BJ (cell line): ENCODE measurements around the gene SH2D3A. TPM values are rescaled to one million over a fixed set of nuclear protein-coding genes. Genes with fewer than 3 reads are reported as not detected.

Experiments used
- CTCF ChIA-PET: fragments of 350-600 bp; formaldehyde crosslinking; extraction: SDS; loops from one replicate; lab custom pipeline; 2021; ENCODE audit warnings: antibody characterized with exemption, inconsistent platforms; lab: Yijun Ruan, JAX
- POLR2A ChIA-PET: fragments of 300-600 bp; sonication (Branson Sonifier 250); formaldehyde crosslinking; extraction: SDS; loops from one replicate; lab custom pipeline; 2021; ENCODE audit warnings: antibody characterized with exemption; lab: Charles Lee
- DNase-seq: peaks from one replicate; pipeline ENCODE4 v3.0.0-alpha.2; 2011; ENCODE audit warnings: low read depth
- H3K27me3 ChIP-seq: 2 replicates; pipeline ENCODE4 v1.6.0; 2011; ENCODE audit warnings: low read length; ENCODE audit not compliant: control insufficient read depth, insufficient read depth
- H3K36me3 ChIP-seq: 2 replicates; pipeline ENCODE4 v1.5.1; 2011; ENCODE audit warnings: low read length; ENCODE audit not compliant: control insufficient read depth, insufficient read depth
- H3K4me3 ChIP-seq: 2 replicates; pipeline ENCODE4 v1.5.1; 2011; ENCODE audit warnings: low read depth, mild to moderate bottlenecking, control low read depth, low read length
- polyA plus RNA-seq: library from polyadenylated mRNA; depleted of rRNA; stranded (reverse); fragments of >200 nt; gene quantifications from 2 replicates; pipeline ENCODE4 v1.2.3, GENCODE V29; 2011
- TF ChIP-seq, protein P1 (sequence below): IDR thresholded peaks from 2 replicates; pipeline ENCODE4 v1.5.1; 2011; ENCODE audit warnings: low read depth, mild to moderate bottlenecking, control low read depth, inconsistent platforms, low read length, moderate library complexity; ENCODE audit not compliant: insufficient read depth

Gene SH2D3A
- polyA plus RNA-seq, 1 experiment: 0.07 TPM

DNA sequence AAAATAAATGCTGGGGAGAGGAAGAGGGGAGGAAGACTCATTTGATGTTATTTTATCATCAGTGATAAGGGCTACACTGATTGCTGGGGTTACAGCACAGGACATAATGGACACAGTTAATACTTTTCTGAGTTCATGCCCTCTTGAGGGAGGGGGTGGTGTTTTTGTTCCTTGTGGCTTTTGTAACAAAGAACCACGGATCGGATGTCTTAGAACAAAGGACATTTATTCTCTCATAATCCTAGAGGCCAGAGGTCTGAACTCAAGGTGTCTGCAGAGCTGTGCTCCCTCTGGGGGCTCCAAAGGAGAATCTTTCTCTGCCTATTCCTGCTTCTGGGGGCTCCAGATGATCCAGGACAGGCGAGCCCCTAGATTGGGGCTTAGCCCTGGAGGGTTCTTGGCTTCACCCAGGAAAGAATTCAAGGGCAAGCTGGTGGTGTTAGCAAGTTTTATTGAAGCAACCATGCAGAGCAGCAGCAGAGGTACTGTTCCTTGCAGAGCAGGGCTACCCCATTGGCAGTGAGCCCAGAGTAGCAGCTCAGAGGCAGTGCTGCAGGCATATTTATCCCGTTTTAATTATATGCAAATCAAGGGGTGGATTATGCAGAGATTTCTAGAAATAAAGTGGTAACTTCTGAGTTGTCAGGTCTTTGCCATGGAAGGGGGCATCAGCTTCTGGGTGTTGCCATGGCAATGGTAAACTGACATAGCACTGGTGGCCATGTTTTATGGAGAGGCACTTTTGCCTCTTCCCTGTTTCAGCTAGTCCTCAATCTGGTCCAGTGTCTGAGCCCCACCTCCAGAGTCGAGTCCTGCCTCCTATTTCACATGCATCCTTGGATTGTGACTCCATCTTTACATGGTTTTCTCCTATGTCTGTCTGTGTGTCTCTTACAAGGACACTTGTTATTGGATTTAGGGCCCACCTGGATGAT lies 23.2 kb upstream of the SH2D3A start:
- DNase-seq: no peak
- Histone ChIP-seq H3K27me3 (no peaks in the 10 kb centered on the region), H3K4me3 (no peak overlapping the region), H3K36me3 (no peaks in the 10 kb centered on the region)
- ChIA-PET POLR2A (no interaction called here), CTCF (no interaction called here)
- TF ChIP-seq, protein P1, sequence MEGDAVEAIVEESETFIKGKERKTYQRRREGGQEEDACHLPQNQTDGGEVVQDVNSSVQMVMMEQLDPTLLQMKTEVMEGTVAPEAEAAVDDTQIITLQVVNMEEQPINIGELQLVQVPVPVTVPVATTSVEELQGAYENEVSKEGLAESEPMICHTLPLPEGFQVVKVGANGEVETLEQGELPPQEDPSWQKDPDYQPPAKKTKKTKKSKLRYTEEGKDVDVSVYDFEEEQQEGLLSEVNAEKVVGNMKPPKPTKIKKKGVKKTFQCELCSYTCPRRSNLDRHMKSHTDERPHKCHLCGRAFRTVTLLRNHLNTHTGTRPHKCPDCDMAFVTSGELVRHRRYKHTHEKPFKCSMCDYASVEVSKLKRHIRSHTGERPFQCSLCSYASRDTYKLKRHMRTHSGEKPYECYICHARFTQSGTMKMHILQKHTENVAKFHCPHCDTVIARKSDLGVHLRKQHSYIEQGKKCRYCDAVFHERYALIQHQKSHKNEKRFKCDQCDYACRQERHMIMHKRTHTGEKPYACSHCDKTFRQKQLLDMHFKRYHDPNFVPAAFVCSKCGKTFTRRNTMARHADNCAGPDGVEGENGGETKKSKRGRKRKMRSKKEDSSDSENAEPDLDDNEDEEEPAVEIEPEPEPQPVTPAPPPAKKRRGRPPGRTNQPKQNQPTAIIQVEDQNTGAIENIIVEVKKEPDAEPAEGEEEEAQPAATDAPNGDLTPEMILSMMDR: no peak

DNA sequence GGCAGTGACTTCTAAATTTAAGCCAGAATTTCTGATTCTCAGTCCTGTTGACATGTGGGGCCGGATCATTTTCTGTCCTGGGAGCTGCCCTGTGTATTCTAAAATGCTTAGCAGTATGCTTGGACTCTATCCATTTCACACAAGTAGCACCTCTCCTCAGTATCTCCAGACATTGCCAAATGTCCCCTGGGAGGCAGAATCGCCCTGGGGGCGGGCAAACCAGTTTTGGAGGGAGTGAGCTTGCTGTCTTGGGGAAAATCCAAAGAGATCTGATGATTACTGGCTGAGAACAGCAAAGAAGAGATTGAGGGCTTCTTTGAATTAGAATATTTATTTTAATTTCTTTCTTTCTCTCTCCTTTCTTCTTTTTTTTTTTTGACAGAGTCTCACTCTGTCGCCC lies 21.7 kb upstream of the SH2D3A start:
- ChIA-PET POLR2A (no interaction called here), CTCF (no interaction called here)
- TF ChIP-seq, protein P1: no peak
- Histone ChIP-seq H3K36me3 (no peaks in the 10 kb centered on the region), H3K27me3 (no peaks in the 10 kb centered on the region), H3K4me3 (no peak overlapping the region)
- DNase-seq: no peak

DNA sequence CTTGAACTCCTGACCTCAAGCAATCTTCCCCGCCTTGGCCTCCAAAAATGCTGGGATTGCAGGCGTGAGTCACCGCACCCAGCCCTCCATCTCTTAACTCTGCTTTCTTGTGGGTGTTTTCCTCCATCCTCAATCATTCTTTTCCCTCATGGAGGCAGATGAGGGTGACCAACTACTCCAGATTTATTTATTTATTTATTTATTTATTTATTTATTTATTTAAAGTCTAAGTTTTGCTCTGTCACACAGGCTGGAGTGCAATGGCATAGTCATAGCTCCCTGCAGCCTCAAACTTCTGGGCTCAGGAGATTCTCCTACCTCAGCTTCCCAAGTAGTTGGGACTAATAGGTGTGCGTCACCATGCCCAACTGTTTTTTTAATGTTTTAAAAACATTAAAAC lies 20.2 kb upstream of the SH2D3A start:
- Histone ChIP-seq H3K4me3 (no peak overlapping the region), H3K27me3 (no peaks in the 10 kb centered on the region), H3K36me3 (no peaks in the 10 kb centered on the region)
- DNase-seq: no peak
- TF ChIP-seq, protein P1: no peak
- CTCF ChIA-PET: no interaction called here
- POLR2A ChIA-PET: no interaction called here

DNA sequence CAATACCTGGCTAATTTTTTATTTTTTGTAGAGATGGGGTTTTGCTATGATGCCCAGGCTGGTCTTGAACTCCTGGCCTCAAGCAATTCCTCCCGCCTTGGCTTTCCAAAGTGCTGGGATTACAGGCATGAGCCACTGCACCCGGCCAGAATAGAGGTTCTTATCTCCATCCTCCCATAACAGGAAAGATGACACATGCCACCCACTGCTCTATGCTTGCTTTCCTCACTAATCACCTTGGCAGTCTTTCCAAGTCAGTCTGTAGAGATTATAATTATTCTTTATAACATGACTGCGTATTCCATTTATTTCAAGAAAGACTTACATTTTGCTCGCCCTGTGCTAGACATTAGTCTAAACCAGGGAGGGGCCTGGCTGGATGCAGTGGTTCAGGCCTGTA lies 12.0 kb upstream of the SH2D3A start:
- POLR2A ChIA-PET: no interaction called here
- Histone ChIP-seq H3K36me3 (no peaks in the 10 kb centered on the region), H3K4me3 (no peak overlapping the region), H3K27me3 (no peaks in the 10 kb centered on the region)
- TF ChIP-seq, protein P1: no peak
- CTCF ChIA-PET: interaction anchor here (1.0 kb wide), 1 partner anchor 34 kb away, joined by 4 read pairs; no protein-coding TSS in a partner anchor
- no peak for DNase-seq

GRCh38 chr19:6778386-6778785 lies 11.2 kb upstream of the SH2D3A start:
- TF ChIP-seq, protein P1: no peak
- no peak overlapping the region for H3K4me3 ChIP-seq
- ChIA-PET POLR2A (no interaction called here), CTCF (interaction anchor here (1.0 kb wide), 2 partner anchors 9 to 35 kb away, joined by 3 to 4 read pairs; no protein-coding TSS in a partner anchor)
- H3K27me3 ChIP-seq: no peaks in the 10 kb centered on the region
- H3K36me3 ChIP-seq: no peaks in the 10 kb centered on the region
- no peak for DNase-seq
